GM12878 (cell line): ENCODE measurements around the gene TCEANC. TPM values are rescaled to one million over a fixed set of nuclear protein-coding genes. Genes with fewer than 3 reads are reported as not detected.
A peak's percentile ranks its signal among the peaks of the same experiment; 100 is the strongest.

Source experiments
- ATAC-seq: fragments of 200-7000 bp; cut with Tn5 transposase; 3 replicates; pipeline ENCODE4 v1.9.1; 2020; ENCODE audit warnings: mild to moderate bottlenecking, moderate library complexity
- BruUV-seq: library from RNA; stranded (reverse); fragments of 400-500 nt; replicated peaks from 2 replicates; lab custom pipeline; 2021; lab: Mats Ljungman, UMichigan
- CTCF ChIA-PET: fragments of 300-600 bp; sonication (Branson Sonifier 250); formaldehyde crosslinking; extraction: SDS; loops from one replicate; lab custom pipeline; 2021; ENCODE audit warnings: inconsistent platforms; lab: Yijun Ruan, JAX
- POLR2A ChIA-PET: fragments of 350-600 bp; formaldehyde crosslinking; extraction: SDS; loops from one replicate; lab custom pipeline; 2021; ENCODE audit warnings: inconsistent platforms; lab: Charles Lee
- RAD21 ChIA-PET: fragments of 300-600 bp; sonication (Branson Sonifier 250); formaldehyde crosslinking; loops from one replicate; lab custom pipeline; 2023; ENCODE audit warnings: antibody characterized with exemption; ENCODE audit not compliant: unreplicated experiment; lab: Charles Lee
- SMC1A ChIA-PET: fragments of 300-600 bp; sonication (Branson Sonifier 250); formaldehyde crosslinking; loops from one replicate; lab custom pipeline; 2023; ENCODE audit not compliant: unreplicated experiment, uncharacterized antibody; lab: Charles Lee
- DNase-seq: peaks from one replicate; pipeline ENCODE4 v3.0.0-alpha.2; 2011; ENCODE audit warnings: low read depth, low spot score
- FAIRE-seq: peaks from 3 replicates; lab custom pipeline; 2011; peaks lifted over from hg19 to GRCh38; lab: Jason Lieb, UNC
- H2AFZ ChIP-seq: 2 replicates; pipeline ENCODE4 v1.6.0; 2011; ENCODE audit warnings: low read depth, low read length, control low read depth; ENCODE audit not compliant: control insufficient read depth
- H3K27ac ChIP-seq: 2 replicates; pipeline ENCODE4 v1.5.1; 2011; ENCODE audit warnings: control low read depth; ENCODE audit not compliant: control insufficient read depth, insufficient read depth
- H3K27me3 ChIP-seq, 2 experiments: replicated peaks in 1 of 2; 2 replicates each; pipeline versions ENCODE4 v1.6.0 to v1.6.1; 2011; ENCODE audit warnings: low read length in 1 of 2; ENCODE audit not compliant: control insufficient read depth in 2 of 2, insufficient read depth in 2 of 2
- H3K36me3 ChIP-seq, 2 experiments: 2 replicates each; pipeline ENCODE4 v1.5.1; 2011; ENCODE audit warnings: low read length in 1 of 2; ENCODE audit not compliant: control insufficient read depth in 2 of 2, insufficient read depth in 2 of 2
- H3K4me1 ChIP-seq: 2 replicates; pipeline ENCODE4 v1.6.1; 2011; ENCODE audit warnings: mild to moderate bottlenecking, low read length, moderate library complexity, mixed read lengths; ENCODE audit not compliant: control insufficient read depth, insufficient read depth
- H3K4me2 ChIP-seq: 2 replicates; pipeline ENCODE4 v1.6.0; 2011; ENCODE audit warnings: control low read depth; ENCODE audit not compliant: control insufficient read depth, insufficient read depth
- H3K4me3 ChIP-seq: fragments of 200-600 bp; sonication (generic); 2 replicates; pipeline ENCODE4 v1.5.1; 2016
- H3K79me2 ChIP-seq: 2 replicates; pipeline ENCODE4 v1.6.0; 2011; ENCODE audit warnings: low read length; ENCODE audit not compliant: control insufficient read depth, insufficient read depth
- H3K9ac ChIP-seq: 2 replicates; pipeline ENCODE4 v1.8.0; 2011; ENCODE audit warnings: low read length, control low read depth, mixed read lengths; ENCODE audit not compliant: control insufficient read depth, insufficient read depth
- H3K9me3 ChIP-seq: replicated peaks from 3 replicates; pipeline ENCODE4 v1.5.1; 2011; ENCODE audit warnings: mild to moderate bottlenecking, low read length; ENCODE audit not compliant: control insufficient read depth, insufficient read depth
- H4K20me1 ChIP-seq: 2 replicates; pipeline ENCODE4 v1.6.0; 2011; ENCODE audit not compliant: control insufficient read depth, insufficient read depth
- ATF2 ChIP-seq: IDR thresholded peaks from 2 replicates; pipeline ENCODE4 v1.6.1; 2012; ENCODE audit warnings: low read length, inconsistent platforms
- BCL3 ChIP-seq: IDR thresholded peaks from 2 replicates; pipeline ENCODE4 v1.6.1; 2011; ENCODE audit warnings: borderline replicate concordance, low read depth, mild to moderate bottlenecking, moderate library complexity, low read length; ENCODE audit not compliant: insufficient read depth, poor library complexity, severe bottlenecking
- DPF2 ChIP-seq: fragments of 450-650 bp; IDR thresholded peaks from 2 replicates; pipeline ENCODE4 v1.6.1; 2017; ENCODE audit warnings: mild to moderate bottlenecking
- FOXK2 ChIP-seq: fragments of 450-650 bp; IDR thresholded peaks from 2 replicates; pipeline ENCODE4 v1.6.1; 2017; ENCODE audit warnings: mild to moderate bottlenecking, moderate library complexity
- HDGF ChIP-seq: fragments of 450-650 bp; IDR thresholded peaks from 2 replicates; pipeline ENCODE4 v1.6.1; 2016; ENCODE audit warnings: antibody characterized with exemption
- HSF1 ChIP-seq: fragments of 150-350 bp; IDR thresholded peaks from 2 replicates; pipeline ENCODE4 v1.6.1; 2014; ENCODE audit warnings: mild to moderate bottlenecking, low read depth, low read length
- IKZF1 ChIP-seq: fragments of 450-650 bp; conservative IDR thresholded peaks from 2 replicates; pipeline ENCODE4 v1.6.1; 2017; ENCODE audit warnings: antibody characterized with exemption, mild to moderate bottlenecking
- KDM1A ChIP-seq: fragments of 200-600 bp; sonication (generic); IDR thresholded peaks from 2 replicates; pipeline ENCODE4 v1.6.1; 2016; ENCODE audit warnings: borderline replicate concordance
- MEF2B ChIP-seq: fragments of 450-650 bp; IDR thresholded peaks from 2 replicates; pipeline ENCODE4 v1.6.1; 2018; ENCODE audit warnings: mild to moderate bottlenecking, moderate library complexity; ENCODE audit not compliant: partially characterized antibody, poor library complexity, severe bottlenecking
- NR2C2 ChIP-seq: IDR thresholded peaks from 2 replicates; pipeline ENCODE4 v1.6.1; 2011; ENCODE audit warnings: borderline replicate concordance, low read depth; ENCODE audit not compliant: control insufficient read depth, insufficient read length
- POLR2AphosphoS5 ChIP-seq: IDR thresholded peaks from 2 replicates; pipeline ENCODE4 v1.6.1; 2011; ENCODE audit warnings: mild to moderate bottlenecking, low read length, inconsistent platforms
- SP1 ChIP-seq: IDR thresholded peaks from one replicate; pipeline ENCODE4 v1.6.1; 2011; ENCODE audit warnings: low read depth, low read length
- SRF ChIP-seq, 2 experiments: IDR thresholded peaks; 2 replicates each; pipeline ENCODE4 v1.6.1; 2011; ENCODE audit warnings: low read depth in 2 of 2, low read length in 2 of 2, mild to moderate bottlenecking in 1 of 2, moderate library complexity in 1 of 2
- ZNF592 ChIP-seq: fragments of 450-650 bp; IDR thresholded peaks from 2 replicates; pipeline ENCODE4 v1.6.1; 2017; ENCODE audit warnings: mild to moderate bottlenecking, moderate library complexity
- WGBS: methylation state at CpG from one replicate; pipeline ENCODE4 v1.1.6; 2016; ENCODE audit warnings: low lambda C conversion rate; ENCODE audit not compliant: insufficient replicate concordance, insufficient coverage; ENCODE audit errors: missing lambda C conversion rate; 5-methylcytosine and 5-hydroxymethylcytosine counted together
- in situ Hi-C: fragments of 300-500 bp; cut with MboI; formaldehyde crosslinking; loops from 9 replicates; pipeline ENCODE4 v1.14.3; 2018; ENCODE audit warnings: mixed read lengths
- intact Hi-C: fragments of 100-400 bp; cut with micrococcal nuclease; formaldehyde crosslinking; loops from one replicate; pipeline ENCODE4 v1.14.2; 2022; ENCODE audit not compliant: unreplicated experiment
- polyA plus RNA-seq, 11 experiments: library from polyadenylated mRNA; depleted of rRNA in 4 of 11; unstranded in 6 of 11; stranded (reverse) in 5 of 11; fragments of >200 nt; fragmentation: Nextera tagmentation in 4 of 11; fragmentation: Illumina TruSeq in 1 of 11; extraction: Ambion mirVana in 4 of 11; extraction: Trizol in 1 of 11; gene quantifications; 1 replicate in 1 of 11; 2 replicates in 10 of 11; pipeline versions ENCODE4 v1.2.1 to v1.2.3, GENCODE V29; 2011 to 2016; ENCODE audit warnings: inconsistent platforms in 2 of 11, missing spikeins in 2 of 11, low read depth in 1 of 11
- total RNA-seq, 4 experiments: library from RNA; depleted of rRNA in 3 of 4; stranded (reverse); fragments of >200 nt in 3 of 4; fragmentation: Illumina TruSeq in 1 of 4; extraction: Trizol in 1 of 4; gene quantifications; 2 replicates each; pipeline versions ENCODE4 v1.2.1 to v1.2.3, GENCODE V29; 2013 to 2021

TCEANC gene
- total and polyA plus RNA-seq, 10 of the 15 experiments (the other 5 are each of a cell fraction or from before 2014, with no cell fraction given): 1.1 to 4.9 (median 2.9) TPM

- ChIA-PET SMC1A (interaction anchor here (0.7 to 6.5 kb wide), 22 partner anchors 8 to 192 kb away, joined by 3 to 115 read pairs (median 4); partner anchors contain the start of genes OFD1, RAB9A and TRAPPC2), CTCF (interaction anchor here (0.8 to 3.0 kb wide), 16 partner anchors 14 to 370 kb away, joined by 3 to 23 read pairs (median 6); partner anchors contain the start of genes GEMIN8, OFD1, RAB9A and TRAPPC2), RAD21 (interaction anchor here (0.8 to 3.1 kb wide), 16 partner anchors 23 to 575 kb away, joined by 3 to 38 read pairs (median 4); partner anchors contain the start of genes OFD1, RAB9A and TRAPPC2), POLR2A (interaction anchor here (0.8 to 2.1 kb wide), 16 partner anchors 9 to 366 kb away, joined by 3 to 10 read pairs (median 4); partner anchors contain the start of genes OFD1 and TRAPPC2)
- H4K20me1 ChIP-seq: no peaks in the 10 kb centered on the region
- peak overlapping the region; percentile 83 for H3K27ac ChIP-seq
- WGBS: 76% methylated on average over 6 of the region's 6 CpGs
- BruUV-seq: no TSS peak
- peak overlapping the region; percentile 51 for H3K4me2 ChIP-seq
- FAIRE-seq: peak; percentile 88
- intact Hi-C loops (loop anchor here (10.0 kb wide), 1 partner anchor 718 kb away; no protein-coding TSS in a partner anchor), in situ Hi-C loops (loop anchor here (25.0 kb wide), 1 partner anchor 700 kb away; no protein-coding TSS in a partner anchor)
- H3K36me3 ChIP-seq: peaks cover 0 to 4% of the 10 kb centered on the region in 2 experiments; a peak in 1 of 4 replicates
- ATAC-seq: peak; percentile 55
- no peaks in the 10 kb centered on the region for H3K27me3 ChIP-seq
- no peak for DNase-seq
- H3K4me3 ChIP-seq: peak overlapping the region; percentile 17; the same call in 1 of the 2 replicates
- peak overlapping the region; percentile 54 for H3K9ac ChIP-seq
- H3K4me1 ChIP-seq: peaks cover 10% of the 10 kb centered on the region
- H2AFZ ChIP-seq: peak overlapping the region; percentile 56
- no peaks in the 10 kb centered on the region for H3K9me3 ChIP-seq
- peaks cover 6% of the 10 kb centered on the region for H3K79me2 ChIP-seq
- no peak for TF ChIP-seq FOXK2
- TF ChIP-seq ATF2: no peak
- no peak for TF ChIP-seq SRF (IDR thresholded peaks at IDR 0.05; ENCODE audit: low read depth in 2 of 2, low read length in 2 of 2)
- TF ChIP-seq MEF2B: peak; percentile 64
- TF ChIP-seq POLR2AphosphoS5: no peak
- 0 out of 2 replicates have a peak, but pooled peaks have one; percentile 18 for TF ChIP-seq IKZF1
- TF ChIP-seq HSF1: no peak
- no peak for TF ChIP-seq NR2C2
- no peak for TF ChIP-seq ZNF592
- no peak for TF ChIP-seq KDM1A
- no peak for TF ChIP-seq HDGF
- TF ChIP-seq BCL3: no peak
- no peak for TF ChIP-seq SP1
- TF ChIP-seq DPF2: no peak
Observed at GRCh38 chrX:13662355-13662791, 9.4 kb downstream of the TCEANC start.
